H1 (cell line): ENCODE results near the gene PPP1R14C. TPM values are rescaled to one million over a fixed set of nuclear protein-coding genes. Genes with fewer than 3 reads are reported as not detected.

Experiments
- CTCF ChIA-PET: fragments of 300-600 bp; sonication (Branson Sonifier 250); formaldehyde crosslinking; loops from one replicate; lab custom pipeline; 2021; ENCODE audit not compliant: partially characterized antibody; lab: Charles Lee
- POLR2A ChIA-PET: fragments of 300-600 bp; sonication (Branson Sonifier 250); formaldehyde crosslinking; loops from one replicate; lab custom pipeline; 2021; ENCODE audit warnings: inconsistent platforms; ENCODE audit not compliant: partially characterized antibody; lab: Charles Lee
- DNase-seq, 2 experiments: peaks; one replicate each; pipeline versions ENCODE4 v3.0.0 to v3.0.0-alpha.2; 2010 to 2022; ENCODE audit warnings: low spot score in 2 of 2, low read depth in 1 of 2, mixed read lengths in 1 of 2
- FAIRE-seq: peaks from 2 replicates; lab custom pipeline; 2011; peaks lifted over from hg19 to GRCh38; lab: Jason Lieb, UNC
- H2AFZ ChIP-seq: 2 replicates; pipeline ENCODE4 v1.8.1; 2012; ENCODE audit warnings: low read length, inconsistent platforms
- H2AK5ac ChIP-seq: 2 replicates; pipeline ENCODE4 v1.6.1; 2013; ENCODE audit warnings: low read depth, low read length
- H2BK120ac ChIP-seq: replicated peaks from 2 replicates; pipeline ENCODE3; 2013; ENCODE audit warnings: low read depth, low read length, inconsistent platforms
- H2BK12ac ChIP-seq: 2 replicates; pipeline ENCODE4 v1.6.1; 2013; ENCODE audit warnings: low read depth, low read length
- H2BK15ac ChIP-seq: 2 replicates; pipeline ENCODE4 v1.6.1; 2013; ENCODE audit warnings: low read length
- H2BK20ac ChIP-seq: 2 replicates; pipeline ENCODE4 v1.6.1; 2013; ENCODE audit warnings: low read length
- H2BK5ac ChIP-seq: 2 replicates; pipeline ENCODE4 v1.6.1; 2013; ENCODE audit warnings: low read depth, low read length
- H3K14ac ChIP-seq: 2 replicates; pipeline ENCODE4 v1.6.1; 2013; ENCODE audit warnings: inconsistent platforms; ENCODE audit not compliant: insufficient read length
- H3K18ac ChIP-seq: 2 replicates; pipeline ENCODE4 v1.6.1; 2013; ENCODE audit warnings: low read length; ENCODE audit errors: extremely low read depth
- H3K23ac ChIP-seq: 2 replicates; pipeline ENCODE4 v1.6.1; 2013; ENCODE audit warnings: inconsistent platforms; ENCODE audit not compliant: insufficient read length
- H3K23me2 ChIP-seq: 2 replicates; pipeline ENCODE4 v1.6.1; 2013; ENCODE audit warnings: low read depth, low read length
- H3K27ac ChIP-seq: 2 replicates; pipeline ENCODE4 v1.6.1; 2011; ENCODE audit warnings: low read depth, low read length, inconsistent platforms
- H3K27me3 ChIP-seq, 4 experiments: replicated peaks in 1 of 4; 1 replicate in 1 of 4; 2 replicates in 3 of 4; pipeline versions ENCODE4 v1.6.1 to v1.8.1; 2011 to 2013; ENCODE audit warnings: low read length in 3 of 4, mild to moderate bottlenecking in 3 of 4, inconsistent platforms in 2 of 4, mixed read lengths in 2 of 4, moderate library complexity in 1 of 4; ENCODE audit not compliant: control insufficient read depth in 3 of 4, insufficient read depth in 3 of 4; ENCODE audit errors: extremely low read depth in 1 of 4
- H3K36me3 ChIP-seq, 4 experiments: 2 replicates each; pipeline versions ENCODE4 v1.6.1 to v1.8.1; 2011 to 2013; ENCODE audit warnings: mild to moderate bottlenecking in 4 of 4, low read length in 3 of 4, moderate library complexity in 2 of 4, control low read depth in 1 of 4, inconsistent platforms in 1 of 4; ENCODE audit not compliant: insufficient read depth in 4 of 4, control insufficient read depth in 2 of 4
- H3K4ac ChIP-seq: replicated peaks from 2 replicates; pipeline ENCODE3; 2013; ENCODE audit warnings: low read length, low read depth, mixed read lengths, inconsistent platforms; ENCODE audit not compliant: insufficient read length
- H3K4me1 ChIP-seq, 4 experiments: replicated peaks in 1 of 4; 1 replicate in 1 of 4; 2 replicates in 3 of 4; pipeline versions ENCODE4 v1.6.1 to v1.8.1; 2011 to 2013; ENCODE audit warnings: low read length in 3 of 4, inconsistent platforms in 2 of 4, mixed read lengths in 1 of 4; ENCODE audit not compliant: insufficient read depth in 4 of 4, control insufficient read depth in 3 of 4
- H3K4me2 ChIP-seq, 2 experiments: 2 replicates each; pipeline versions ENCODE4 v1.6.1 to v1.8.1; 2011 to 2013; ENCODE audit warnings: low read depth in 2 of 2, low read length in 2 of 2, control low read depth in 1 of 2, inconsistent platforms in 1 of 2, mild to moderate bottlenecking in 1 of 2; ENCODE audit not compliant: insufficient read depth in 1 of 2
- H3K4me3 ChIP-seq, 4 experiments: fragments of 200-600, 300-600 bp in 1 of 4; sonication (generic), shearing (Covaris generic), sonication (Bioruptor Twin) in 1 of 4; 2 replicates each; pipeline versions ENCODE4 v1.5.1 to v1.8.1; 2011 to 2016; ENCODE audit warnings: low read length in 4 of 4, low read depth in 3 of 4, control low read depth in 2 of 4, inconsistent platforms in 2 of 4, mild to moderate bottlenecking in 2 of 4, mixed read lengths in 1 of 4, moderate library complexity in 1 of 4; ENCODE audit not compliant: insufficient read depth in 2 of 4; ENCODE audit errors: extremely low read depth in 1 of 4
- H3K56ac ChIP-seq: replicated peaks from 2 replicates; pipeline ENCODE3; 2013; ENCODE audit warnings: low read depth, mild to moderate bottlenecking, mixed read lengths, low read length, inconsistent platforms; ENCODE audit not compliant: insufficient read length
- H3K79me1 ChIP-seq: 2 replicates; pipeline ENCODE4 v1.6.1; 2013; ENCODE audit warnings: low read depth, low read length, control low read depth
- H3K79me2 ChIP-seq, 2 experiments: 2 replicates each; pipeline versions ENCODE4 v1.6.1 to v1.8.1; 2012 to 2013; ENCODE audit warnings: low read length in 2 of 2, mild to moderate bottlenecking in 2 of 2, inconsistent platforms in 1 of 2; ENCODE audit not compliant: insufficient read depth in 2 of 2, control insufficient read depth in 1 of 2
- H3K9ac ChIP-seq, 4 experiments: replicated peaks in 1 of 4; 1 replicate in 1 of 4; 2 replicates in 3 of 4; pipeline versions ENCODE4 v1.6.1 to v1.8.1; 2011 to 2013; ENCODE audit warnings: low read depth in 3 of 4, low read length in 3 of 4, control low read depth in 2 of 4, mild to moderate bottlenecking in 2 of 4, moderate library complexity in 2 of 4, inconsistent platforms in 1 of 4; ENCODE audit errors: extremely low read depth in 1 of 4
- H3K9me3 ChIP-seq, 2 experiments: 2 replicates each; pipeline versions ENCODE4 v1.6.1 to v1.8.1; 2012 to 2013; ENCODE audit warnings: mild to moderate bottlenecking in 2 of 2, moderate library complexity in 2 of 2, control low read depth in 1 of 2, inconsistent platforms in 1 of 2, low read depth in 1 of 2, low read length in 1 of 2, mixed read lengths in 1 of 2; ENCODE audit not compliant: insufficient read depth in 2 of 2
- H4K20me1 ChIP-seq, 2 experiments: replicated peaks in 1 of 2; 2 replicates each; pipeline versions ENCODE3 to v1.8.1; 2011 to 2013; ENCODE audit warnings: inconsistent platforms in 2 of 2, low read length in 2 of 2, mild to moderate bottlenecking in 1 of 2; ENCODE audit not compliant: insufficient read depth in 2 of 2, control insufficient read depth in 1 of 2
- H4K5ac ChIP-seq: 2 replicates; pipeline ENCODE4 v1.6.1; 2013; ENCODE audit warnings: low read length, low read depth, mixed read lengths, inconsistent platforms; ENCODE audit not compliant: insufficient read length
- H4K8ac ChIP-seq: 2 replicates; pipeline ENCODE4 v1.8.0; 2013; ENCODE audit warnings: mild to moderate bottlenecking, moderate library complexity, low read length, inconsistent platforms; ENCODE audit not compliant: insufficient read depth; ENCODE audit errors: extremely low read depth
- H4K91ac ChIP-seq: replicated peaks from 2 replicates; pipeline ENCODE3; 2013; ENCODE audit warnings: low read length, mixed read lengths, inconsistent platforms; ENCODE audit not compliant: insufficient read length
- TAF1 ChIP-seq: IDR thresholded peaks from 2 replicates; pipeline ENCODE4 v1.6.1; 2011; ENCODE audit warnings: mild to moderate bottlenecking, low read depth, low read length
- polyA plus RNA-seq, 7 experiments: library from polyadenylated mRNA; depleted of rRNA in 3 of 7; stranded (reverse) in 5 of 7; unstranded in 2 of 7; fragments of >200 nt in 5 of 7; fragments of 200-250 nt in 2 of 7; gene quantifications; 1 replicate in 5 of 7; 2 replicates in 1 of 7; 4 replicates in 1 of 7; pipeline versions ENCODE4 v1.2.1 to v1.2.3, GENCODE V29; 2011 to 2013; ENCODE audit warnings: missing spikeins in 2 of 7, mixed read lengths in 2 of 7
- total RNA-seq: library from RNA; stranded (reverse); fragmentation: NEBNext Ultra II Directional; extraction: Animal tissue kit (Norgen Biotek cat#: 25700); gene quantifications from 2 replicates; pipeline ENCODE4 v1.2.1, GENCODE V29; 2021
- TF ChIP-seq, protein P1 (sequence below): IDR thresholded peaks from 2 replicates; pipeline ENCODE4 v1.6.1; 2012; ENCODE audit warnings: inconsistent platforms

The PPP1R14C gene
- total and polyA plus RNA-seq, 2 of the 8 experiments (the other 6 are each of a cell fraction or from before 2014, with no cell fraction given) = 0.30 to 0.61 TPM

- Histone ChIP-seq H2BK12ac (no peak overlapping the region), H3K23me2 (peaks cover 9% of the 10 kb centered on the region; the same call in 1 of the 2 replicates), H2BK5ac (no peak overlapping the region), H3K79me1 (no peaks in the 10 kb centered on the region), H3K23ac (no peak overlapping the region), H4K5ac (no peak overlapping the region), H3K27me3 (peaks cover 30 to 57% (median 43%) of the 10 kb centered on the region in 4 experiments), H3K27ac (no peak overlapping the region), H2BK20ac (no peak overlapping the region), H4K91ac (no peak overlapping the region), H3K9me3 (no peaks in the 10 kb centered on the region), H4K20me1 (peaks cover 0 to 4% of the 10 kb centered on the region in 2 experiments), H3K4me2 (no peak overlapping the region), H3K4me1 (peaks cover 3 to 7% (median 6%) of the 10 kb centered on the region in 4 experiments; a peak in 6 of 7 replicates), H3K14ac (no peak overlapping the region), H3K18ac (no peak overlapping the region), H3K4me3 (no peak overlapping the region), H2BK120ac (no peak overlapping the region), H3K79me2 (no peaks in the 10 kb centered on the region), H3K36me3 (peaks cover 0 to 4% (median 0%) of the 10 kb centered on the region in 4 experiments; a peak in 1 of 8 replicates), H2AK5ac (no peak overlapping the region), H3K9ac (no peak overlapping the region), H3K56ac (no peak overlapping the region), H4K8ac (no peak overlapping the region), H2AFZ (no peak overlapping the region), H3K4ac (no peak overlapping the region), H2BK15ac (no peak overlapping the region)
- POLR2A ChIA-PET = interaction anchor here (1.0 kb wide), 1 partner anchor 156 kb away, joined by 3 read pairs; no protein-coding TSS in a partner anchor
- DNase-seq (no peak), FAIRE-seq (no peak)
- CTCF ChIA-PET = interaction anchor here (1.0 to 2.6 kb wide), 2 partner anchors 41 to 64 kb away, joined by 4 to 7 read pairs; no protein-coding TSS in a partner anchor
- TF ChIP-seq TAF1 = no peak
- TF ChIP-seq, protein P1, sequence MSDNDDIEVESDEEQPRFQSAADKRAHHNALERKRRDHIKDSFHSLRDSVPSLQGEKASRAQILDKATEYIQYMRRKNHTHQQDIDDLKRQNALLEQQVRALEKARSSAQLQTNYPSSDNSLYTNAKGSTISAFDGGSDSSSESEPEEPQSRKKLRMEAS = no peak
Measured at GRCh38 chr6:150145830-150146229, 3.0 kb downstream of the PPP1R14C start.
